Stimulated activated CD4-positive, alpha-beta T cell treated with anti-CD3 and anti-CD28 coated beads, Interleukin-1b, Interleukin-23, amount 100 ng/mL, for 1 hour (primary cell): ENCODE results near the gene MCEMP1.
A peak's percentile ranks its signal among the peaks of the same experiment; 100 is the strongest.

Source experiments
- DNase-seq, 2 donors: peaks; one replicate each; pipeline ENCODE4 v3.0.0-alpha.2; 2020; ENCODE audit warnings: low read depth in 2 of 2

The MCEMP1 gene, protein sequence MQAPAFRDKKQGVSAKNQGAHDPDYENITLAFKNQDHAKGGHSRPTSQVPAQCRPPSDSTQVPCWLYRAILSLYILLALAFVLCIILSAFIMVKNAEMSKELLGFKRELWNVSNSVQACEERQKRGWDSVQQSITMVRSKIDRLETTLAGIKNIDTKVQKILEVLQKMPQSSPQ

DNA sequence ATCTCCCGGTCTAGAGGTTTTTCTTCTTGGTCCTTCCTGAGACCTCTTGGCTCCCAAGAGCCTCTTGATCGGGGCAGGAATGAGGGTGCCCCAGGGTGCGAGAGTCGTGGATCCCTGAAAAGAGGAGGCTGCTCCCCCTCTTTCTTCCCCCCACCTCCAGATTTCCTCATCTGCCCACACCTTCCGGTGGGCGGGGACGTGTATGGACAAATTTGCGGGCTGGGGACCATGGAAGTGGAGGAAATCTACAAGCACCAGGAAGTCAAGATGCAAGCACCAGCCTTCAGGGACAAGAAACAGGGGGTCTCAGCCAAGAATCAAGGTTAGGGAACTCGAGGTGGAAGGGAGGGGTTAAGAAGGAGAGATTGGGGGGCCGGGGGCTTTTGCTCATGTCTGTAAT, at the start of gene MCEMP1:
Gene MCEMP1 (plus strand): TSS at position 237 of the 400 bp plus-strand sequence. CDS start 31 bp downstream, at position 268.
- DNase-seq, result no peak

DNA sequence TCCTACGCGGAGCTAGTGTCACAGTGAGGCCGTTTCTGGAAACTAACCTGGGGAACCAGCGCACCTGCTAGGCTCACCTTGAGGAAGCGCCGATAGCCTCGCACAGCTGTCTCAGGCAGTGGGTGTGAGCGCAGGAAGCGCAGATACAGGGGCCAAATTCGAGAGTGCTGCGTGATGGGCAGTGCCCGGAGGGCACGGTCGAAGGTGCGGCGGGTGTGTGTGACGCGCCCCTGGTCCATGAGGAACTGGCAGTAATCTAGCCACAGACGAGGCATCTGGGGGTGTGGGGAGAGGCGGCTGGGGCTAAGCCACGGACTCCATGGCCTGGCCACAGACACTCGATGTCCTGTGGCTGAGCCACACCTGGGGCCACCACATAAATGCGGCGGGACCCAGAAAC, 49.7 kb upstream of the MCEMP1 start:
- no peak for DNase-seq

DNA sequence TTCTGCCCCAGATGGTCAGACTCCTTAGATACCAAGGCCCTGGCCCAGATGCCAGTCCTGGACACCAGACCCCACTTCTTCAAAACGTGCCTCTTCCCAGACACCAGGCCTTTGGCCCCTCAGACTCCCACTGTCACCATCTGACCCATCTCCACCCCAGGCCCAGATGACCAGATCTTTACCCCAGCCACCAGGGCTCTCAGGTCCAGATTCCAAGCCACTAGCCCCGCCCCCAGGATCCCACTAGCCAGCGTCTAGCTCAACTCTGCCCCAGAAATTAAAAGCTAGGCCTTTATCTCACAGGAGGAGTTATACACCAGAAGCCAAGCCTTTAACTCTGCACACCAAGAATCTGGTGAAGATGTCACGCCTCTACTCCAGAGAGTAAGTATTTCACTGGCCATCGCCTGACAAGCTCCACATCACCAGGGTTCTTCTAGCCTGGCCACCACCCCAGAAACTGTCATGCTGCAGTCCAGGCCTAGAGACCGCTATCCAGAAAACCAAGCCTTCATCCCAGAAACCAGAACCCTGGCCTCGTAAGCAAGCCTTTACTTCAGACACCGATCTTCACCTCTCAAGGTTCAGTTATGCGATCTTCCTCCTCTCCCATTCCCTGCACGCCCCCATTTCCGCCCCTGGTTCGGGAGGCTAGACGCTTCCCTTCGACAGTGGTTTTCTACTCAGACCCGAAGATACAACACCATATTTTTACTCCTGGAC, 48.1 kb upstream of the MCEMP1 start:
- no peak for DNase-seq

DNA sequence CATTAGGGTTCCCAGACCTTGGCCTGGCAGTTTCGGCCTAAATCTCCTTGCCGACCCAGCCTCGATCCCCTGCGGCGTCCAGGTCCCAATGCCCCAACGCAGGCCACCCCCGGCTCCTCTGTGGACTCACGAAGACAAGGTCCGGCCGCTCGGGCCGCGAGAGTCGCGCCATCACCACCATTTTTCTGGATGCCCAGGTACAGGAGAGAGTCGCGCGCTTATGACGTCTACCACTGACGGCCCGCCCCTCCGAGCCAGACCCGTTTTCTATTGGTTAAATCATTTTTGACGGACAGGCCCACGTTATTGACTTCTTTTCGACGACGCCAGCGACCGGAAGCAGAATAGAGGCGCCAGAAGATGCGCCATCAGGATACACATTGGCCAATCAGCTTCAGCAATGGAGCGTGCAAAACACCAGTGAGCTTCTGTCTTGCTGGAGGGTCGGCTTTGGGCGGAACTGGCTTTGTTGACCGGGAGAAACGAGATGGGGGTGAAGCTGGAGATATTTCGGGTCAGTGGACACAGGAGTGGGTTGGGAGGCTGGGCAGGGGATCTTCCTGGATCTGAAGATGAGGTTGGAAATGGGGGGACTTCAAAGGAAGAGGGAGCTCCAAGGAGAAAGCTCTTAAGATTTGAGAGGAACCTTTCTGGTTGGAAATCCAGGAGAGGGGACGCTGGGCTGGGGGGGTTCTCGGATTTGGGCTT, 47.4 kb upstream of the MCEMP1 start, which contains the start of the genes PET100 and XAB2:
Gene PET100 (plus strand): TSS at position 447 of the 708 bp plus-strand sequence. CDS start 41 bp downstream, at position 488.
Gene XAB2 (minus strand): TSS at position 199 of the 708 bp plus-strand sequence. CDS start 18 bp downstream, at position 181.
- peak; percentile 78 to 89 for DNase-seq

DNA sequence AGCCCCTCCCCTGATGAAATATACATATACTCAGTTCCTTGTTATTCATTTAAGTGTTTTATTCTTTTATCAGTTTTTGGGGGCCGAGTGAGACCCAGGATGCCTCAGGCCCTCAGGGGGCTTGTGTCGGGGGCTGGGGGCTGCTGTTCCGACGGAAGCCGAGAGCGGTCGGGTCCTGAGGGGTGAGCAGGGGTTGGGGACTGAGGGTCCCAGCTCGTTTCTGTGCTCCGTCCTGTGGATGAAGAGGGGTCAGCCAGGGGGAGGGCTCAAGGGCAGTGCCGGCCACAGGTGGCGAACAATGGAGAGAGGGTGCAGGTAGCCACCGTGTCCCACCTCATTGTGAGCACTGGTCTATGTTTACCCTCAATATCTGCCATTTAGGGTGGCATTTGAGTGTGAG, 45.3 kb upstream of the MCEMP1 start:
- DNase-seq, result no peak

DNA sequence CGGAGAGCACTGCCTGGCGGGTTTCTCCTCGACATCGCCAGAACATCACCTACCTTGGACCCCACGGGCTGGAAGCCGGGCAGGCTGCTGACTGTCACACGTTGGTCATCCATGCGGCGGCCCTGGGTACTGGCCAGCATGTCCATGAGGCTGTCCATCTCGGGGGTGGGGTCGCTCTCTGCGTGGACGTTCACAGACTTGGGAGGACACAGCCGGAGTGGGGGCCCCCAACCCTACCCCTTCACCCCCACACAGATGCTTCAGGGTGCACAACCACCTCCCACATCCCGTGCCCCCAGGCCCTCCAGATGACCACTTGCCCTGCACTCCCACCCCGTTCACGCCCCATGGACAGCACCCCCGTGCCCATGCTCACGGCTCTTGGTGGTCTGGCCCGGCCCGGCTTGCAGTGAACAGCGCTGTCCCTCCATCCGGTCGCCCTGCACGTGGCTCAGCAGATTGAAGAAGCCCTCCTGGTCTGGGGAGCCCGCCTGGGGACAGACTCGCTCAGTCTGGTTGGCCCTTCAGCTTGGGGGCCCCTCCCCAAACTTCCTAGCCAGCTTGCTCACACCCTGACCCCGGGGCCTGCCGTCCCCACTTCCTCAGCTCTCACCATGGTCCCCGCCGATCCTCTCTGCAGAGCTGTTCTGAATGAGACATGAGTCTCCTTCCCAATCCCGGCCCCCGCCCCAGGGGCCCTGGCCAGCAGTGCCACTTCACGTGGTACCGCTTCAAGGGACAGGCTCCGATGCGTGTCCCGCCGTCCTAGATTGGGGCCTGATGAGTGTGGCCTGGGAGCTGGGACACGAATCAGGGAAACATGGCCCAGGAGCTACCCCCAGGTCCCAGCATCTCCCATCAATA, 44.3 kb upstream of the MCEMP1 start:
- DNase-seq, result no peak

DNA sequence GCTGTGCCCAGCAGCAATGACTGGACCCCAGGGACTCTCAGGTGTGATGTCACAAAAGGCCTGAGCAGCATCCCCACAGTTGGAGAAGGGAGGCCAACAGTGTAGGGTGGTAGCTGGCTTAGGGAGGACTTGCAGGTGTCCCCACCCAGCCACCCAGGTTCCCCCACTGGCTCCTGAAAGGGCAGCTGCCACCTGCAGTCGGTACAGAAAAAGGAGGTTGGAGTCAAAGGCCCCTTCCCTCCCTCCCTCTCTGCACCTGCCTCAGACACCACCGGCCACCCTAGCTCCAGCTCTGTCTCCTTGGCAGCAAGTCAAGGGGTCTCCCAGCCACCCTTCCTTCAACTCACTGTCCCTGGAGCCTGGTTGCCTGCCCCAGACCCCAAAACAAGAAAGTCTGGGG, 43.2 kb upstream of the MCEMP1 start, which contains the start of gene PCP2:
Gene PCP2 (minus strand): TSS at position 22 of the 400 bp plus-strand sequence. CDS start 262 bp downstream, outside the sequence.
- no peak for DNase-seq

DNA sequence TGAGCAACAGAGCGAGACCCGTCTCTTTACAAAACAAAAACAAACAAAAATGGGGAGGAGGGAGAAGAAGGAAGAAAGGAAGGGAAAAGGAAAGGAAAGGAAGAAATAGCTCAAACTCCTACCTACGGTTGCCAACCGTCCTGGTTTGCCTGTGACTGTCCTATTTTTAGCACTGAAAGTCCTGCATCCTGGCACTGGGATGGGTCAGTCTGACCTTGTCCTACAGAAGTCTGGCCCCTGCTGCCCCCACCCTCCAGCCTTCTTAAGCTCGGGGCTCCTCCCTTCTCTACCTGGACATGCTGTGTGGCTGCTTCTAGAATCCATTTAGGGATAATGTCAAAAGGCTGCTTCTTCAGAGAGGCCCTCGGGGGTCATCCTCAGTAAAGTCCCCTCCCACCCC, 41.2 kb upstream of the MCEMP1 start:
- no peak for DNase-seq

DNA sequence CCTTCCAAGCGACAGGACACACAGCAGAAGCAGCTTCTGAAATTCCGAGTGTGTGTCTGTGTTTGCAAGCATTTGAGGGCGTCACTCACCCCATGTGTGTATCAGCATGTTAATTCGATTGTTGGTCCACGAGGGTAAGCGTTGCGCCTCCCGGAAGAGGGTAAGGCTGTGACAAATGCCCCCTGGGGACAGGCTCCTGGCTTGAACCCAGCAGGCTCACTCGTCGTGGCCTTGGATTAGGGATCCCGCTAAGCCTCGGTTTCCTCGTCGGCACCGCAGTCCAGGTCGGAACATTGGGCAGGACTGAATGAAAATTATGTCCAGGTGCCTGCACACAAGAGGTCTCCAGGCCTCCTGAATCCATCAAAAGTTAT, 40.6 kb upstream of the MCEMP1 start:
- DNase-seq, result no peak

DNA sequence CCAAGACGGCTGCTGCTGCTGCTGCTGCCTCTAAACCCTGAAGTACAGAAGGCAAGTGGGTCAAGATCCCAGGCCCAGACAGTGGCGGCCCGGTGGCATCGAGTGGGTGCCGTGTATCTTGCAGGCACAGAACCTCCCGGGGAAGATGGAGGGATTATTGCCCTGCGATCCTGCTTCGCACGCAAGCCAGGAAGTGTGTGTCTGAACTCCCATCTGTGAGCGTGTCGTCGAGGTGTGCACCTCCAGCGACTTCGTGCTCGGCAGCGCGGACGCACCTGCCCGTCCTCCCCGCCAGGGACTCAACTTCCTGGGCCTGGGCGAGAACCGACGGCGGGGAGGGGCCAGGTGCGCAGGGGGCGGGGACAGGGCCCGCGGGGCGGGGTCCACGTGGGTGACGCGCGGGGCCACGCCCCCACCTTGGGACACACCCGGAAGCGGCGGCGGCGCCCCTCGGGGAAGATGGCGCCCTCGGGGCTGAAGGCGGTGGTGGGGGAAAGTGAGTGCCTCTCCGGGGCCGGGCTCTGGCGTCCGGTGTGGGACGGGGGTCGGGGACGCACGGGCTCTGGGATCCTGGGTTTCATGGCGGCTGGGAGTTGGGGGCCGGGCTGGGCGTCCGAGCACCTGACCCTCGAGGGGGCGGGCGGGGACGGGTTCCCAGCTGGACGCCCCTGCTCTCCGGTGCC, 40.1 kb upstream of the MCEMP1 start, which contains the start of gene STXBP2:
Gene STXBP2 (plus strand): TSS at position 420 of the 683 bp plus-strand sequence. CDS start 40 bp downstream, at position 460.
- DNase-seq, result peak; percentile 93 to 95

DNA sequence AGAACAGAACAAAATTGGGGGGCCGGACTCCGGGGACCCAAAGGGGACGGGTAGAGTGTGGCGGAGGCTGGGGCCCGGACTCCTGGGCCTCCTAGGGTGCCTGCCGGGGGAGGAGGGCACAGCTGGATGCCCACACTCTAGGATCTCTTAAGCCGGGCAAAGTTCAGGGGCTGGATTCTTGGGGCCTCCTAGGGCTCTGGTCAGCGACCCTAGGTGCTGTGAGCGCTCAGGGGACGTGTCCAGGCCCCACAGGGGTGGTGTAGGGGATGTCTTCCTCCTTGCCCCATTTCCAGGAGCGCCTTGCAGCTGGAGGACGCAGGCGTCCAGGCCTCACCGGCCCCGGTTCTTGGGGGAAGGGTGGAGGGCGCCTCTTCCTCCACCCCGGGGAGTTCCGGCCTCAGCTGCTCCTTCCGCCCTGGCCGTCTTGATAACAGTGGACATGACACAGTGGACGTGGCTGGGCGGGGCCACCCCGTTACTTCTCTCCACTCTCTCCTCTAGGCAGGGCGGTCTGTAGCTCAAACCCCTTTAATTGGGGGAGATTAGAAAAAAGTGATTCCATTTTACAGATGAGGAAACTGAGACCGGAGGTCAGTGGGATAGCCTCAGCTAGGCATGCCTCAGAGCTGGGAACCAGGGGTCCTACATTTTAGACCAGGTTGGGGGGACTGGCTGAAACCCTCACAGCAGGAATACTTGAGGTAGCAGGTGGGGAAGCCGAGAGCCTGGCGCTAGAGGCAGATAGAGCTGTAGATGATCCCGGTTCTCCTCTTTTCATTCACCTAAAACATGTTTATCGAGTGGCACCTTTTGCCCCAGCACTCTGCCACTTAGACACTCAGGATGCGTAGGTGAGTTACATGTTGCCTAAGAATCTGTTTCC, 39.3 kb upstream of the MCEMP1 start:
- DNase-seq, result no peak

DNA sequence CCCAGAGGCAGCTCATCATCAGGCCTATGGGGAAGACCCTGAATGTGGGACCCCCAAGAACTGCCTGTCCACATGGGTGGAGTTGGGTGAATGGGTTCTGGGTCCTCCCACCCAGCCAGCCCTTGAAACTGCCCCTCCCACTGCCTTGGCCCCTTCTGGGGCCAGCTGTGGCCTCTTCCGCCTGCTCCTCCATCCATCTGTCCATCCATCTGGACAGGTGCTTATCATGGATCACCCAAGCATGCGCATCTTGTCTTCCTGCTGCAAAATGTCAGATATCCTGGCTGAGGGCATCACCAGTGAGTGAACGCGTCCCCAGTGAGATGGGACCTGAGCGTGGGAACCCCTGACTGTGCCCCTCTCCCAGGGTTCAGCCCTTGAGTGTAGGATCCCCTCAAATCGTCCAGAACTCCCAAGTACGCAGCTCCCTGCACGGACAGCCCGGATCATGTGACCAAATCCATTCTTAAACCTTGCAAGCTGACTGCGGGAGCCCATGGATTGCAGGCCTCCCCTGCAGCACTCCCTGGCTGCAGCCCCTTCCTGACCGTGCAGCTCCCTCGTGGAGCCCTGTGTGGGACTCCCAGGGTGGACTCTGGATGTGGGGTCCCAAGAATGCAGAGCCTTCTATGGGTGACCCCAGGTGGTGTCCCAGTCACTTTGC, 38.0 kb upstream of the MCEMP1 start:
- DNase-seq, result no peak

DNA sequence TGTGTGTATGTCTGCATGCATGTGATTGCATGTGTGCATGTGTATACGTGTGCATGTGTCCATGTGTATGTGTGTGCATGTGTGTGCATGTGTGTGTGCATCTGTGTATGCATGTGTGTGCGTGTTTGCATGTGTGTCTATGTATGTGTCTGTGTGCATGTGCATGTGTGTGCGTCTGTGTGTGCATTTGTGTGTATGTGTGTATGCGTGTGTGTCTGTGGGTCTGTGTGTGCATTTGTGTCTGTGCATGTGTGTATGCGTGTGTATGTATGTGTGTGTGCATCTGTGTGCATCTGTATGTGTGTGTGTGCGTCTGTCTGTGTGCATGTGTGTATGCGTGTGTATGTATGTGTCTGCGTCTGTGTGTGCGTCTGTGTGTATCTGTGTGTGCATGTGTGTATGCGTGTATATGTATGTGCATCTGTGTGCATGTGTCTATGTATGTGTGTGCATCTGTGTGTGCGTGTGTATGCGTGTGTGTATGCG, 37.0 kb upstream of the MCEMP1 start:
- DNase-seq, result no peak

DNA sequence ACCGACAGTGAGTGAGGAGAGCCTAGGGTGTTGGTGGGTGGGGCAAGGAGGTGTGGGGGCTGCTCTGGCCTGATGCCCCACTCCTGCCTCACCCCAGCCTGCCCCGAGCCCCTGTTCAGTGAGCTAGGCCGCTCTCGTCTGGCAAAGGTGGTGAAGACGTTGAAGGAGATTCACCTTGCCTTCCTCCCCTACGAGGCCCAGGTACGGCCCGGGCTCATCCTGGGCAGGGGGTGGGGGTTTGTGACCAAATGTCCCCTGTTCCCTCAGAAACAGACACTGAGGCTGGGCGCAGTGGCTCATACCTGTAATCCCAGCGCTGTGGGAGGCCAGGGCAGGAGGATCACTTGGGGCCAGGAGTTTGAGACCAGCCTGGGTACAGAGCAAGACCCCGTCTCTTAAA, 36.1 kb upstream of the MCEMP1 start:
- DNase-seq, result no peak

DNA sequence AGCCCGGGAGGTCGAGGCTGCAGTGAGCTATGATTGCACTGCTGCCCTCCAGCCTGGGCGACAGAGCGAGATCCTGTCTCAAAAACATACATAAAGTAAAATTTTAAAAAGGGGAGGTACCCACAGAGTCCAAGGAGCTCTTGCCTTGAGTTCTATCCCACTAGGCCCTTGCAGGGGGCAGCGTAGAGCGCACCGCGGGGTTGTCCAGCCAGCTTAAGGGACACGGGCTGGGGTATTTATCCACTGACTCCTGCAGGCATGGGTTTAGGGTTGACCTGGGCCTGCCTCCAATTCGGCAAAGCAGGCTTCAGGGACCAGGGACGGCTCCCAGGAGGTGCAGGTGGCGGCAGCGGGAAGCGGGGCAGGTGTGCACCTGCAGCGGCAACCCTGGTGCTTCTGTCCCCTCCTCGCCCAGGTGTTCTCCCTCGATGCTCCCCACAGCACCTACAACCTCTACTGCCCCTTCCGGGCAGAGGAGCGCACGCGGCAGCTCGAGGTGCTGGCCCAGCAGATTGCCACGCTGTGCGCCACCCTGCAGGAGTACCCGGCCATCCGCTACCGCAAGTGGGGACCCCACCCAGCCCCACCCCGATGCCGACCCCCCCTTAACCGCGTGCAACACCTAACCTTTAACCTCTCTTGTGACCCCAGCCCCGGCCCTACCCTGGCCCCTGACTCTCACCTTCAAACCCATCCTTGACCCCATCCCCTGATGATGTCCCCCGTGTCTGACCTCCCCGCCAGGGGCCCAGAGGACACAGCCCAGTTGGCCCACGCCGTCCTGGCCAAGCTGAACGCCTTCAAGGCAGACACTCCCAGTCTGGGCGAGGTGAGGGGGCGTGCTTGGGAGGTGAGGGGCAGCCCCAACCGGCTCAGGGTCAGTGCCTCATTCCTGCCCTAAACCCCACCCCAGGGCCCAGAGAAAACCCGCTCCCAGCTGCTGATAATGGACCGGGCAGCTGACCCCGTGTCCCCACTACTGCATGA, 35.3 kb upstream of the MCEMP1 start:
- DNase-seq, result no peak

DNA sequence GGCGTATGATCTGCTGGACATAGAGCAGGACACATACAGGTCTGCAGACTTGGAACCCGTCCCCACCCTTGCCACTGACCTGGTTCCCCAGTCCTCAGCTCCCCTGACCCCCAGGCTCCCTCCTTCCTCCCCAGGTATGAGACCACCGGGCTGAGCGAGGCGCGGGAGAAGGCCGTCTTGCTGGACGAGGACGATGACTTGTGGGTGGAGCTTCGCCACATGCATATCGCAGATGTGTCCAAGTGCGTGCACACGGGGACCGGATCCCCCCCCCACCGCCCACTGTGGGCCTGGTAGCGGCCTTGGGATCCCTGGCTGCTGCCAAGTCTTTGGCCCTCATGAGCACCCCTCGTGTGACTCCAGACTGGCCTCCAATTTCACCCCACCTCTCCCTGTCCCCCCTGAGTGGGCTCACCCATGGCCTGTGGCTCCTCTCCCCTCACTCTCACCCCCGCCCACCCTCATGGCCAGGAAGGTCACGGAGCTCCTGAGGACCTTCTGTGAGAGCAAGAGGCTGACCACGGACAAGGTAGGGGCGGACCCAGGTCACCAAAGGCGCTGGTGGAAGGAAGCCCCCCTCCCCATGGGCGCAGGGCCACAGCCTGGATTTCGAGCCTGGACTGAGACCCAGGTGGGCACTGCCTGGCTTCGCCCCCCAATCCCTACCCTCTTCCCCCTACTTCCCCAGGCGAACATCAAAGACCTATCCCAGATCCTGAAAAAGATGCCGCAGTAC, 34.4 kb upstream of the MCEMP1 start:
- no peak for DNase-seq

DNA sequence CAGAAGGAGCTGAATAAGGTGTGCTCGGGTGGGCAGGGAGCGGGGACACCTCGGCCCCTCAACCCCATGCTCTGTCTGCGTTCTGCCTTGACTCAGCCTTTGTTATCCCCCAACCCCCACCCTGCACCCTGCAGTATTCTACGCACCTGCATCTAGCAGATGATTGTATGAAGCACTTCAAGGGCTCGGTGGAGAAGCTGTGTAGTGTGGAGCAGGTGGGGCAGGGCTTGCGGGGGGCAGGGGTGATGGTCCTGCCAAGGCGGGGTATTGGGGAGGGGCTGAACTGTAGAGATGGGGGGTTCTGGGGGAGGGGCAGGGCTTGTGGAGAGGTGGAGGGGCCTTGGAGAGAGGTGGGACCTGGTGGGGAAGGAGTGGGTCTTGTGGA, 33.9 kb upstream of the MCEMP1 start:
- no peak for DNase-seq
